ENCODE results near the gene BCAS3.
"Not testable (repeated sequence)": the region's sequence is repeated elsewhere in the genome, so short reads cannot be mapped to it uniquely, and the experiment has no call there.

The BCAS3 gene

GRCh38 chr17:61420052-61420451 is 742.4 kb downstream of the BCAS3 start:
- DNase-seq = peak; percentile 51

- DNase-seq = no peak
These were observed 743.2 kb downstream of the BCAS3 start for GRCh38 chr17:61420745-61421398.

- no peak for DNase-seq
These were observed 743.8 kb downstream of the BCAS3 start for GRCh38 chr17:61421460-61421859.

GRCh38 chr17:61422116-61422799 is 744.6 kb downstream of the BCAS3 start:
- no peak for DNase-seq

- no peak for DNase-seq
These were observed 745.2 kb downstream of the BCAS3 start for GRCh38 chr17:61422869-61423268.

- peak; percentile 46 for DNase-seq
These were observed 746.5 kb downstream of the BCAS3 start for GRCh38 chr17:61423967-61424649.

GRCh38 chr17:61425682-61426481 is 748.2 kb downstream of the BCAS3 start:
- peak; percentile 85 for DNase-seq

GRCh38 chr17:61426482-61427304 is 749.0 kb downstream of the BCAS3 start:
- peak; percentile 92 for DNase-seq

- DNase-seq = no peak
These were observed 749.9 kb downstream of the BCAS3 start for GRCh38 chr17:61427567-61427966.

- no peak for DNase-seq
These were observed 751.6 kb downstream of the BCAS3 start for GRCh38 chr17:61429274-61429673.

- not testable (repeated sequence) for DNase-seq
These were observed 752.2 kb downstream of the BCAS3 start for GRCh38 chr17:61429831-61430230.

GRCh38 chr17:61431594-61432311 is 754.1 kb downstream of the BCAS3 start:
- DNase-seq = peak; percentile 54

GRCh38 chr17:61436273-61436672 is 758.6 kb downstream of the BCAS3 start:
- DNase-seq = no peak

GRCh38 chr17:61436995-61437704 is 759.5 kb downstream of the BCAS3 start:
- DNase-seq = no peak

- DNase-seq = no peak
These were observed 763.0 kb downstream of the BCAS3 start for GRCh38 chr17:61440697-61441096.

- not testable (repeated sequence) for DNase-seq
These were observed 763.9 kb downstream of the BCAS3 start for GRCh38 chr17:61441507-61441906.

- DNase-seq = peak; percentile 57
These were observed 764.6 kb downstream of the BCAS3 start for GRCh38 chr17:61442136-61442775.
